PFSK-1 (cell line): ENCODE data around the gene AGBL3.

Experiments used
- FOXP2 ChIP-seq: optimal IDR thresholded peaks from 2 replicates; pipeline ENCODE3; 2011; ENCODE audit warnings: borderline replicate concordance, control low read depth, inconsistent platforms; ENCODE audit not compliant: insufficient read depth; ENCODE audit errors: extremely low read length, extremely low read depth
- POLR2AphosphoS5 ChIP-seq: IDR thresholded peaks from 2 replicates; pipeline ENCODE4 v1.6.1; 2012; ENCODE audit warnings: low read depth, mild to moderate bottlenecking, control low read depth, low read length, moderate library complexity
- SIN3A ChIP-seq: IDR thresholded peaks from 2 replicates; pipeline ENCODE4 v1.6.1; 2012; ENCODE audit warnings: mild to moderate bottlenecking, low read length, moderate library complexity, borderline replicate concordance; ENCODE audit not compliant: insufficient read depth
- TAF1 ChIP-seq: IDR thresholded peaks from 2 replicates; pipeline ENCODE4 v1.6.1; 2012; ENCODE audit warnings: low read length, control low read depth, borderline replicate concordance; ENCODE audit not compliant: insufficient read depth
- TF ChIP-seq, protein P1 (sequence below), 2 experiments: IDR thresholded peaks; 2 replicates each; pipeline versions ENCODE4 v1.6.1 to v1.8.0; 2011 to 2012; ENCODE audit warnings: low read depth in 2 of 2, low read length in 2 of 2, control low read depth in 1 of 2, inconsistent platforms in 1 of 2, mild to moderate bottlenecking in 1 of 2, moderate library complexity in 1 of 2; ENCODE audit not compliant: insufficient read depth in 1 of 2

Gene AGBL3

DNA sequence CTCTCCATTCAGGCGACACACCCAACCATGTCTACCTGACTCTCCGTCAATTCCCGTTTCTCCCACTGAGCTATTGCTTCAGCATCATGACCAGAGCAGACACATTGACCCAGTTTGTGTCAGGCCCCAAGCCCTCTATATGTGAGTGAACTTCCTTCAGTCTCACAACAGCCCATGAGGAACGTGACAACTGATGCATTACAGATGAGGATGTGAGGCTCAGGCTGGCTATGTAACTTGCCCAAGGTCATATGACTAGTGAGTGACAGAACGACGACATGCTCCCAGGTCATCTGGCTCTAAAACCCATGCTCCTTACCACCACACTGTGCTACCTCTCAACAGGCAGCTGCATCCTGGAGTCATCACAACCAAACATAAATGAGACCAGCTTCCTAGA lies 165.2 kb downstream of the AGBL3 start:
- TF ChIP-seq FOXP2 (no peak), SIN3A (no peak), POLR2AphosphoS5 (no peak), TAF1 (no peak)
- TF ChIP-seq, protein P1, sequence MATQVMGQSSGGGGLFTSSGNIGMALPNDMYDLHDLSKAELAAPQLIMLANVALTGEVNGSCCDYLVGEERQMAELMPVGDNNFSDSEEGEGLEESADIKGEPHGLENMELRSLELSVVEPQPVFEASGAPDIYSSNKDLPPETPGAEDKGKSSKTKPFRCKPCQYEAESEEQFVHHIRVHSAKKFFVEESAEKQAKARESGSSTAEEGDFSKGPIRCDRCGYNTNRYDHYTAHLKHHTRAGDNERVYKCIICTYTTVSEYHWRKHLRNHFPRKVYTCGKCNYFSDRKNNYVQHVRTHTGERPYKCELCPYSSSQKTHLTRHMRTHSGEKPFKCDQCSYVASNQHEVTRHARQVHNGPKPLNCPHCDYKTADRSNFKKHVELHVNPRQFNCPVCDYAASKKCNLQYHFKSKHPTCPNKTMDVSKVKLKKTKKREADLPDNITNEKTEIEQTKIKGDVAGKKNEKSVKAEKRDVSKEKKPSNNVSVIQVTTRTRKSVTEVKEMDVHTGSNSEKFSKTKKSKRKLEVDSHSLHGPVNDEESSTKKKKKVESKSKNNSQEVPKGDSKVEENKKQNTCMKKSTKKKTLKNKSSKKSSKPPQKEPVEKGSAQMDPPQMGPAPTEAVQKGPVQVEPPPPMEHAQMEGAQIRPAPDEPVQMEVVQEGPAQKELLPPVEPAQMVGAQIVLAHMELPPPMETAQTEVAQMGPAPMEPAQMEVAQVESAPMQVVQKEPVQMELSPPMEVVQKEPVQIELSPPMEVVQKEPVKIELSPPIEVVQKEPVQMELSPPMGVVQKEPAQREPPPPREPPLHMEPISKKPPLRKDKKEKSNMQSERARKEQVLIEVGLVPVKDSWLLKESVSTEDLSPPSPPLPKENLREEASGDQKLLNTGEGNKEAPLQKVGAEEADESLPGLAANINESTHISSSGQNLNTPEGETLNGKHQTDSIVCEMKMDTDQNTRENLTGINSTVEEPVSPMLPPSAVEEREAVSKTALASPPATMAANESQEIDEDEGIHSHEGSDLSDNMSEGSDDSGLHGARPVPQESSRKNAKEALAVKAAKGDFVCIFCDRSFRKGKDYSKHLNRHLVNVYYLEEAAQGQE (IDR thresholded peaks at IDR 0.05; ENCODE audit: insufficient read depth in 1 of 2, low read depth in 2 of 2, low read length in 2 of 2) = no peak

DNA sequence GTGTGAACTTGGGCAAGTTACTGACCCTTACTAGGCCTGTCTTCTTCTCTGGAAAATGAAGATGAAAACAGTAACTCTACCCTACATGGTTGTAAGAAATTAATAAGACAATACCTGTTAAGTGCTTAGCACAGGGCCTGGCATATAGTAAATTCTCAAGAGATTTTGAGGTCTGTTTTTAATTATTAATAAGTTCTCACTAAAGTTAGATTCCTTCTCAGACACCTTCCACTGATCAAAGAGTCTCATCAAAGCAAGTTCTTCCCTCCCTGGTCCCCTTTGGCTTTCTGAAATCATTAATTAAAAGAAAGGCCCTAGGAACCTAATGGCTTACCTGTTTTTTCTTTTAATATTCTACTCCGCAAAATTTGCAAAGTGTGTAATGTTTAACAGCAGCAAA lies 166.1 kb downstream of the AGBL3 start:
- TF ChIP-seq FOXP2 (no peak), SIN3A (no peak), TAF1 (no peak), POLR2AphosphoS5 (no peak)
- TF ChIP-seq, protein P1 (IDR thresholded peaks at IDR 0.05; ENCODE audit: insufficient read depth in 1 of 2, low read depth in 2 of 2, low read length in 2 of 2) = no peak

DNA sequence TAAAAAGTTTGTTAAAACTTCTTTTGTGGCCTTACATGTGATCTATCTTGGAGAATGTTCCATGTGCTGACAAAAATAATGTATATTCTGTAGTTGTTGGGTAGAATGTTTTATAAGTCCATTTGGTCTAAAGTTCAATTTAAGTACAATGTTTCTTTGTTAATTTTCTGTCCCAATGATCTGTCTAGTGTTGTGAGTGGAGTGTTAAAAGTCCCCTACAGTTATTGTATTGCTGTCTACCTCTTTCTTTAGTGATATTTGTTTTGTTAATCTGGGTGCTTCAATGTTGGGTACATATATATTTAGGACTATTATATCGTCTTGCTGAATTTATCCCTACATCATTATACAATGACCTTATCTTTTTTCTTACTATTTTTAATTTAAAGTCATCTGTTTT lies 168.4 kb downstream of the AGBL3 start:
- TF ChIP-seq TAF1 (no peak), POLR2AphosphoS5 (no peak), SIN3A (no peak), FOXP2 (no peak)
- TF ChIP-seq, protein P1 (IDR thresholded peaks at IDR 0.05; ENCODE audit: insufficient read depth in 1 of 2, low read depth in 2 of 2, low read length in 2 of 2) = no peak

DNA sequence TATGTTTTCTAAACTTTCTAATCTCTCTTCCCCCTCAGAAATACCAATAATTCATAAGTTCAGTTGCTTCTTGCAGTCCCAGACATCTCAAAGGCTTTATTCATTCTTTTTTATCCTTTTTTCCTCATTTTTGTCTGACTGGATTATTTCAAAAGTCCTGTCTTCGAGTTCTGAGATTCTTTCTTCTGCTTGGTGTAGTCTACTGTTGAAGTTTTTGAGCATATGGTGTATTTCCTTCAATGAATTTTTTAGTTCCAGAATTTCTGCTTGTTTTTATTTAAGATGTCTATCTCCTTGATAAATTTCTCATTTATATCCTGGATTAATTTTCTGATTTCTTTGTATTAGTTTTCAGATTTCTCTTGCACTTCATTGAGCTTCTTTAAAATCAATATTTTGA lies 170.0 kb downstream of the AGBL3 start:
- TF ChIP-seq, protein P1 (IDR thresholded peaks at IDR 0.05; ENCODE audit: insufficient read depth in 1 of 2, low read depth in 2 of 2, low read length in 2 of 2) = no peak
- TF ChIP-seq SIN3A (no peak), FOXP2 (no peak), POLR2AphosphoS5 (no peak), TAF1 (no peak)

DNA sequence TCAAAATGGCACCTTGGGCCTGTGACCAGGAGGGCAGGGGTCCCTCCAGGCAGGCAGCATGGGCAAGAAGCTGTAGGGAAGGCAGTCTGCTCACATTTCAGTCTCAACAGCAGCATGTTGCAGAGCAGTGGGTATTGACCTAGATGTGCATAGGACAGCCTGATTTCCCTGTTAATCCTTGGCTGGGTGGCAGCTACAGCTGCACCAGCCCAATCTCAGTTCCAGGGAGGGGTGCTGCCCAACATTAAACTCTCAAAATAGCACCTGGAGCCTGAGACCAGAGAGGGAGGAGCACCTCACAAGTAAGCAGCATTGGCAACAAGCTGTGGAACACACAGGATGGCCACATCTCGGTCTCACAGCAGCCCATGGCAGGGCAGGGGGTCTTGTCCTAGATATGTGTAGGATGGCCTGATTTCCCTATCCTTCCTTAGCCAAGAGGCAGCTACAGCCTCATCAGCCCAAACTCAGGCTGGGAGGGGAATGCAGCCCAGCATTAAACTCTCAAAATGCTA lies 171.9 kb downstream of the AGBL3 start:
- no peak for TF ChIP-seq TAF1

DNA sequence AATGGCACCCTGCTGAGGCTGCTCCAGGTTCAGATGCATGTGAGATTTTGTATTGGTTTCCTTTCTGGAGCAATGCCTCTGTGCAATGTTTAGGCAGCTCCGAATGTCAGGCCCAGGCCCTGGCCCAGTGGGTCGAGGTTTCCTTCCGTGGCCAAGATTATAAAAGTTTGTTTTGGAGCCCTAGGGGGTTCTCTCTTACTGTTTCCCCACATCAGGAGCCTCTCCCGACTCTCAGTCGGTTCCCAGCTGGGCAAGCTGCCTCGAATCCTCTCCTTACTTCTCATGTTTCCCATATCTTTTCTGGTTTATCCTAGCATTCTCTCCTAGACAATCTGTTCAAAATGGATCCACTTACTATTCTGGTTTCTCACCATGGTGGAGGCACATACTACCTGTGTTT lies 172.6 kb downstream of the AGBL3 start:
- no peak for TF ChIP-seq FOXP2
- no peak for TF ChIP-seq TAF1
- no peak for TF ChIP-seq POLR2AphosphoS5
- TF ChIP-seq, protein P1 (IDR thresholded peaks at IDR 0.05; ENCODE audit: insufficient read depth in 1 of 2, low read depth in 2 of 2, low read length in 2 of 2) = no peak
- no peak for TF ChIP-seq SIN3A
